H1 (cell line): Measurements from ENCODE around the gene DMBT1.

ENCODE experiments used
- BCL11A ChIP-seq, 2 experiments: IDR thresholded peaks; one replicate each; pipeline ENCODE4 v1.6.1; 2011; ENCODE audit warnings: low read depth in 2 of 2, low read length in 2 of 2, mild to moderate bottlenecking in 2 of 2
- EZH2 ChIP-seq: fragments of 200-600 bp; sonication (generic); IDR thresholded peaks from 2 replicates; pipeline ENCODE4 v1.7.1; 2012; ENCODE audit warnings: low read depth, mild to moderate bottlenecking, moderate library complexity, low read length, inconsistent platforms; ENCODE audit not compliant: severe bottlenecking
- GABPA ChIP-seq: IDR thresholded peaks from 2 replicates; pipeline ENCODE4 v1.6.1; 2011; ENCODE audit warnings: mild to moderate bottlenecking, low read length, moderate library complexity, borderline replicate concordance; ENCODE audit not compliant: insufficient read depth
- JUN ChIP-seq: IDR thresholded peaks from 2 replicates; pipeline ENCODE4 v1.6.1; 2011; ENCODE audit warnings: low read depth, mild to moderate bottlenecking, improper control_type of control experiment, low read length
- PHF8 ChIP-seq: fragments of 200-600 bp; sonication (generic); conservative IDR thresholded peaks from 2 replicates; pipeline ENCODE4 v1.7.1; 2012; ENCODE audit warnings: low read depth, mild to moderate bottlenecking, inconsistent platforms, low read length, moderate library complexity
- POLR2AphosphoS5 ChIP-seq: IDR thresholded peaks from 2 replicates; pipeline ENCODE4 v1.6.1; 2011; ENCODE audit warnings: low read depth, low read length
- RAD21 ChIP-seq, 2 experiments: IDR thresholded peaks in 1 of 2; conservative IDR thresholded peaks in 1 of 2; 2 replicates each; pipeline ENCODE4 v1.6.1; 2011; ENCODE audit warnings: low read depth in 2 of 2, low read length in 2 of 2, improper control_type of control experiment in 1 of 2, inconsistent platforms in 1 of 2, mild to moderate bottlenecking in 1 of 2, moderate library complexity in 1 of 2
- RXRA ChIP-seq: IDR thresholded peaks from 2 replicates; pipeline ENCODE4 v1.6.1; 2011; ENCODE audit warnings: low read depth, mild to moderate bottlenecking, low read length, moderate library complexity; ENCODE audit not compliant: insufficient read depth
- TAF1 ChIP-seq: IDR thresholded peaks from 2 replicates; pipeline ENCODE4 v1.6.1; 2011; ENCODE audit warnings: mild to moderate bottlenecking, low read depth, low read length
- TBP ChIP-seq: IDR thresholded peaks from 2 replicates; pipeline ENCODE4 v1.6.1; 2011; ENCODE audit warnings: low read depth, low read length, improper control_type of control experiment
- TF ChIP-seq, protein P1 (sequence below), 3 experiments: IDR thresholded peaks; 1 replicate in 2 of 3; 2 replicates in 1 of 3; pipeline versions ENCODE4 v1.5.1 to v1.6.1; 2011; ENCODE audit warnings: low read length in 3 of 3, mild to moderate bottlenecking in 3 of 3, inconsistent platforms in 2 of 3, low read depth in 1 of 3, moderate library complexity in 1 of 3; ENCODE audit not compliant: insufficient read depth in 1 of 3; ENCODE audit errors: control extremely low read depth in 1 of 3
- TF ChIP-seq, protein P2 (sequence below): IDR thresholded peaks from 2 replicates; pipeline ENCODE4 v1.6.1; 2012; ENCODE audit warnings: inconsistent platforms
- TF ChIP-seq, protein P3 (sequence below): IDR thresholded peaks from 2 replicates; pipeline ENCODE4 v1.6.1; 2011; ENCODE audit warnings: low read length, improper control_type of control experiment
- TF ChIP-seq, protein P4 (sequence below): IDR thresholded peaks from 2 replicates; pipeline ENCODE4 v1.6.1; 2012; ENCODE audit warnings: low read length, inconsistent platforms

DNA sequence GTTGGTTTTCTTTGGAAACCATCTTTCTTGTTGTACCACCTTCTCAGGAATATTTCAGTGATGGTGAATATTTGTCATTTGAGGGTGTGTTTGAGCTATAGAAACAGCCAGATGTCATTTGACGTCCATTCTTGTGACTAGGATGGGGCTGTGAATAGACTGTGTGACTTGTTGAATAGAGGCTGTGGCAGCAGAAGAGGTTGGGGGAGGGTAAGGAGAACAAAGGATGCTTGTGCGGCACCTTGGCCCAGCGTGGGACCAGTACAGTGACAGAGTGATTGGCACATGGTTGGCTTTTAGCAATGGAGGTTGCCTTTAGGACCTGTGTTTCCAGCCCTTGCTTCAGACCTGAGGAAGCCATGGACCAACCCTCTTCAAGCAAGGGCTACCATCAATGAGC, 11.3 kb downstream of the DMBT1 start:
- TF ChIP-seq TBP (no peak), GABPA (no peak), RAD21 (IDR thresholded peaks at IDR 0.05 in 1 of 2, conservative IDR thresholded peaks at IDR 0.05 in 1 of 2; ENCODE audit: low read depth in 2 of 2, low read length in 2 of 2) (no peak), POLR2AphosphoS5 (no peak), BCL11A (IDR thresholded peaks at IDR 0.05; ENCODE audit: low read depth in 2 of 2, low read length in 2 of 2) (no peak), EZH2 (no peak), JUN (no peak), RXRA (no peak), TAF1 (no peak), PHF8 (no peak)
- TF ChIP-seq, protein P1, sequence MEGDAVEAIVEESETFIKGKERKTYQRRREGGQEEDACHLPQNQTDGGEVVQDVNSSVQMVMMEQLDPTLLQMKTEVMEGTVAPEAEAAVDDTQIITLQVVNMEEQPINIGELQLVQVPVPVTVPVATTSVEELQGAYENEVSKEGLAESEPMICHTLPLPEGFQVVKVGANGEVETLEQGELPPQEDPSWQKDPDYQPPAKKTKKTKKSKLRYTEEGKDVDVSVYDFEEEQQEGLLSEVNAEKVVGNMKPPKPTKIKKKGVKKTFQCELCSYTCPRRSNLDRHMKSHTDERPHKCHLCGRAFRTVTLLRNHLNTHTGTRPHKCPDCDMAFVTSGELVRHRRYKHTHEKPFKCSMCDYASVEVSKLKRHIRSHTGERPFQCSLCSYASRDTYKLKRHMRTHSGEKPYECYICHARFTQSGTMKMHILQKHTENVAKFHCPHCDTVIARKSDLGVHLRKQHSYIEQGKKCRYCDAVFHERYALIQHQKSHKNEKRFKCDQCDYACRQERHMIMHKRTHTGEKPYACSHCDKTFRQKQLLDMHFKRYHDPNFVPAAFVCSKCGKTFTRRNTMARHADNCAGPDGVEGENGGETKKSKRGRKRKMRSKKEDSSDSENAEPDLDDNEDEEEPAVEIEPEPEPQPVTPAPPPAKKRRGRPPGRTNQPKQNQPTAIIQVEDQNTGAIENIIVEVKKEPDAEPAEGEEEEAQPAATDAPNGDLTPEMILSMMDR (IDR thresholded peaks at IDR 0.05; ENCODE audit: control extremely low read depth in 1 of 3, insufficient read depth in 1 of 3, low read depth in 1 of 3, low read length in 3 of 3), result no peak
- TF ChIP-seq, protein P2, sequence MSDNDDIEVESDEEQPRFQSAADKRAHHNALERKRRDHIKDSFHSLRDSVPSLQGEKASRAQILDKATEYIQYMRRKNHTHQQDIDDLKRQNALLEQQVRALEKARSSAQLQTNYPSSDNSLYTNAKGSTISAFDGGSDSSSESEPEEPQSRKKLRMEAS, result no peak
- TF ChIP-seq, protein P3, sequence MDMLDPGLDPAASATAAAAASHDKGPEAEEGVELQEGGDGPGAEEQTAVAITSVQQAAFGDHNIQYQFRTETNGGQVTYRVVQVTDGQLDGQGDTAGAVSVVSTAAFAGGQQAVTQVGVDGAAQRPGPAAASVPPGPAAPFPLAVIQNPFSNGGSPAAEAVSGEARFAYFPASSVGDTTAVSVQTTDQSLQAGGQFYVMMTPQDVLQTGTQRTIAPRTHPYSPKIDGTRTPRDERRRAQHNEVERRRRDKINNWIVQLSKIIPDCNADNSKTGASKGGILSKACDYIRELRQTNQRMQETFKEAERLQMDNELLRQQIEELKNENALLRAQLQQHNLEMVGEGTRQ, result no peak
- TF ChIP-seq, protein P4, sequence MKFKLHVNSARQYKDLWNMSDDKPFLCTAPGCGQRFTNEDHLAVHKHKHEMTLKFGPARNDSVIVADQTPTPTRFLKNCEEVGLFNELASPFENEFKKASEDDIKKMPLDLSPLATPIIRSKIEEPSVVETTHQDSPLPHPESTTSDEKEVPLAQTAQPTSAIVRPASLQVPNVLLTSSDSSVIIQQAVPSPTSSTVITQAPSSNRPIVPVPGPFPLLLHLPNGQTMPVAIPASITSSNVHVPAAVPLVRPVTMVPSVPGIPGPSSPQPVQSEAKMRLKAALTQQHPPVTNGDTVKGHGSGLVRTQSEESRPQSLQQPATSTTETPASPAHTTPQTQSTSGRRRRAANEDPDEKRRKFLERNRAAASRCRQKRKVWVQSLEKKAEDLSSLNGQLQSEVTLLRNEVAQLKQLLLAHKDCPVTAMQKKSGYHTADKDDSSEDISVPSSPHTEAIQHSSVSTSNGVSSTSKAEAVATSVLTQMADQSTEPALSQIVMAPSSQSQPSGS, result no peak
